ENCODE measurements around the gene TTC16.
A peak's percentile ranks its signal among the peaks of the same experiment; 100 is the strongest.
"Not testable (repeated sequence)": the region's sequence is repeated elsewhere in the genome, so short reads cannot be mapped to it uniquely, and the experiment has no call there.

Gene TTC16

DNA sequence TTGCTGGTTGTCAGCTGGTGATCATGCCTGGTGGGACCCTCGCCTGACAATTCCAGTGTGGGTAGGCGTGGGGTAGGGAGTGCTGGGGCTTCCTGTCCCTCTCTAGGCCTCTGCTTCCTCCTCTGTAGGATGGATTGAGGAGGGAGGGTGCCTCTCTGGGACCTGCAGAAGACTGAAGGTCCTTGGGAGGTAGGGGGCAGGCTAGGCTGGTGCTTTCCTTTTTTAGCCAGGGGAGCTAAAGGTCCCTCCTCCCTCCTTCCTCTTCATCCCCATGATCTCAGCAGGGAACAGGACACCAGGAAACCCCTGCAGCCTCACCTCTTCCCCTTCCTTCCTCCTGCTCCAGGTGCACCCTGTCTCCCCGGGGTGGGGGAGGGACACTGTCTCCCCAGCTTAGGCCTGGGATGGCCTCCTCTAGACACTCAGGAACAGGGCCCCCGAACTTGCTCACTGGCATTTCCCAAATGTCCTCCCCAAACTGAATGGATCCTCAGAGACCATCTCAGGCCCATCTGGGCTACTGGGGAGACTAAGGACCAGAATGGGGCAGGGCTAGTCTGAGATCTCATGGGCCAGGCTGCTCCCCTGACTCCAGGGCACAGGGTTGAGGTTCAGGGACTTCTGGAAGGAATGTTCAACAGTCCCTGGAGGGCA, 54.2 kb downstream of the TTC16 start:
- DNase-seq, result no peak

DNA sequence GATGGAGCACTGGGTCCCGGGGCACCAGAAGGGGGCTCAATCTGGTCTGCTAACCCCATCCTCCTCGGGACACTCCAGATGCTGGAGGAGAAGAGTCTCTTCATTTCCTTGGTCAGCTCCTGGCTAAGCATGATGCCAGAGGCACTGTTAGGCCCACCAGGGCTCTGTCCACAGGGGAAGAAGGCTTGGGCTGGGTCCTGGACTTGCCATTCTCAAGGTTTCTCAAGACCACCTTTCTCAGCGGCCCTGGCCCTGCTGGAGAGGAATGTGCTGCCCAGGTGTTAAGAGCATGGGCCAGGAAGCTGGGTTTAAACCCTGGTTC, 54.7 kb downstream of the TTC16 start:
- no peak for DNase-seq

DNA sequence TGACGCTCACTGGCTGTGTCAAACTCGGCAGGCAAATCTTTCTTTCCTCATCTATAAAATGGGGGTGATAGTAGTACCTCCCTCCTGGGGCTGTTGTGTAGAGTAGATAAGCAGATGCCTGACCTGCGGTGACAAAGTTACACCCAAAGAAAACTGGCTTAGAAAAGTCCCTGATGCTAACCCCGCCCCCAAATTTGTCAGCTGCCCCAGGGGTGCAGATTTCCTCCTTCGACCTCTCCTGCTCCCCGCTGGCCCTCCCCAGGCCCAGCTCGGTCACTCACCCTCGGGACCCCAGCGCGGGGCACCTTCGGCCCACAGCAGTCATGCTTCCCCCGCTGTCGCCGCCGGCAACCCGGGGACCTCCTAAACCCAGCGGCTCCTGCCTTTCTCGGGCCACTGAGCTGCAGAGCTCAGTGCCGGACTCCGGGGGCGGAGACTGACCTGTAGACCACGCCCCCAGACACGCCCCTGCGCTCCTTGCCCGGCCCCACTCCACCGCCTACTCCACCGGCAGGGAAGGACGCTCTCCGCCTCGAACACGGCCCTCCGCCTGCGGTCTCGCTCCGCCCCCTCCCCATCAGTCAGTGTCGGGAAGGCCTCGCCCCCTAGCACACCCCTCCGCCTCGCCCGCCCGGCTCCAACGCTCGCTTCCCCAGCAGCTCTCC, 55.2 kb downstream of the TTC16 start:
- DNase-seq, result peak; percentile 79 to 91

DNA sequence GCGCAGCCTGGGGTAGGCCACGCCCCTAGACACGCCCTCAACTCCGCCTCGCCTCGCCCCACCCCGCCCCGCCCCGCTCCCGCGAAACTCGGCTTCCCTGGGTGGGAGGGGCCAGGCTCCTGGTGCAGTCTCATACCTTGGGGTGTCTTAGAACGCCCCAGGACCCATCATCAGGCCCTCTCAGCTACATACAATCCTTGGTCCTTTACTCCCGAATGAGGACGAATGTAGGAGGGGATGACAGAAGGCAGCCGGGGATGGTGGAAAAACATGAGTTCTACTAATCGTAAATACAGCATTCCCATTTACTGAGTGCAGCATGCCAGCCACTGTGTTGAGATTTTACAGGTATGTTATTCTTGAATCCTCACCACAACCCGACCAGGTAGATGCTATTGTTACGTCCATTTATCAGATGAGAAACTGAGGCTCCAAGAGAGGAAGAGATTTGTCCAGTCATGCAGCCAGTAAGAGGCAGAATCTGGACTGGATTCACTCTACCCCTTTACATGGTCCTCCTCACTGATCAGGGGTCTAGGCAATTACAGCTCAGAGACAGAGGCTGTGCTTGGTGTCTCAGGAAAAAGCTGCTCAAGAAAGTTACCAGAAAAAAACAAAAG, 55.8 kb downstream of the TTC16 start:
- DNase-seq, result no peak

DNA sequence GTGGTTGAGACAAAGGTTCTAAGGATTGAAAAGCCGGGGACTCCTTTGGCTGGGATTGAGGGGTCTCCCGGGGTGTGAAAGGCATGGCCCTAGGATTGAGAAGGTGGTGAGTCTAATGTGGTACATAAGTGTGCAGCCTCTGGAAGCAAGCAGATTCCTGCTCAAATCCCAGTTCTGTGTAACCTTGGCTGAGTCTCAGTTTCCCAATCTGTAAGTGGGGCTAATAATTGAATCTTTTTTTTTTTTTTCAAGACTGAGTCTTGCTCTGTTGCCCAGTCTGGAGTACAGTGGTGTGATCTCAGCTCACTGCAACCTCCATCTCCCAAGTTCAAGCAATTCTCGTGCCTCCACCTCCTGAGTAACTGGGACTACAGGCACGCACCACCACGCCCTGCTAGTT, 56.7 kb downstream of the TTC16 start:
- no peak for DNase-seq

DNA sequence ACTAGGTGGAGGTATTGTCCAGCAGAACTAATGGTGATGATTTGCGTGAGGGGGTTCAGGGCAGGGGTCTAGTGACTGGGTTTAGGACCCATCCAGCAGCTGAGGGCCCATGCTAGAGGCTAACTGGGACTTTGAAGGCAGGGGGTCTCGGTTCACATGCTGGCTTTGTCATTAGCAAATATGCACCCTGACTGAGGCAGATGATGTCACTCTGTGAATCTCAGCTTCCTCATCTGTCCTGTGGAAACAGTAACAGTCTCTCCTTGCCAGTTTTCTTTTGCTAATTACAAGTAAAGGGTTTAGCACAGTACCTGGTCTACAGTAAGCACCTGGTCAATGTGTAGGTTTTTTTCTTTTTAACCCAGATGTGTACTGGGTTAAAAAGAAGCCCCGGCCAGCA, 57.4 kb downstream of the TTC16 start:
- DNase-seq, result no peak

DNA sequence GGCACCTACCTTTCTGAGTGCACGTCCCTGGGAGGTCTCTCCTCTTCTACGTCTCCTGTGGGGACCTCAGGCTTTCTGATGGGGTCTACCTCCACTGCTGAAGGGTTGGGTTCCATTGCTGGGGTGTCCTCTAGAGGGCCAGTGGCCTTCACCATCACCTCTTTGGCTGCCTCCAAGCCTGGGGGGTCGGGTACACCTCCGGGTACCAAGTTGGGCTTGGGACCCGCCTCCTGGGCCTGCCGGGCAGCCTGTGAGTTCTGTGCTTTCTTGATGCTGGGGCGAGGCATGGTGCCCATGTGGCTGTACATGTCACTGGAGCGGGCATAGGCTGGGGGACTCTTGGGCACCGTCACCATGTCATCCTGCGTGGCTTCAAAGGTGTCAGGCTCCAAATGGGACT, 58.1 kb downstream of the TTC16 start:
- DNase-seq, result no peak

DNA sequence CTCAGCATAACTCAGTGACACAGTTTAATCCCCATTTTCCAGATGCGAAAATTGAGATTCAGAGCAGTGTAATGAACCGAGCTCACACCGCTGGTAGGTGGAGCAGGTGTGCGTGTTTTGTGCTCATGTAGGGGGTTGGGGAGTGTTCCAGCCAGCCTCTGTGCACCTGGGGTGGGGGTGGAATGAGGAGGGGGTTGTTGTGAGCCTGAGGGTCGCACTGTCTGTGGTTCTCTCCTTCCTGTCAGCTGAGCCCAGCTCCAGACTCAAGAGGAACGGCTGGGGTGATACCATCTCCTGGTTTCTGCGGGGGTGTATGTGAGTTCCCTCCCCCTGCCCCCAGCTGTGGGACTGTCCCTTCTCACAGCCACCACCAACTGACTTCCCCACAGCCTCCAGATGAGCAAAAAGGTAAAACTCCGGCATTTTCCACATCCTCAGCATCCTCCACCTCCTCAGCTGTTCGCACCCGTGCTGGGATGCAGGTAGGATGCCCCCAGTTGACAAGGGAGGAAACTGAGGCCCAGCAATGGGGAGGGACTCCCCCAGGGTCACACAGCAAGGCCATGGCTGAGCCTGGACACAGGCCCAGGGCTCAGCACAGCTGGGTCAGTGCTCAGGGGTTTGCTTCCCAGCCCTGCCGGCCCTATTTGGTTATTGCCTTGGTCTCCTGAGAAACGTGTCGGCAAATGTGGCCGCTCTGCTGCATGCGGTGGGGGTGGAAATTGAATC, 60.5 kb downstream of the TTC16 start:
- no peak for DNase-seq

DNA sequence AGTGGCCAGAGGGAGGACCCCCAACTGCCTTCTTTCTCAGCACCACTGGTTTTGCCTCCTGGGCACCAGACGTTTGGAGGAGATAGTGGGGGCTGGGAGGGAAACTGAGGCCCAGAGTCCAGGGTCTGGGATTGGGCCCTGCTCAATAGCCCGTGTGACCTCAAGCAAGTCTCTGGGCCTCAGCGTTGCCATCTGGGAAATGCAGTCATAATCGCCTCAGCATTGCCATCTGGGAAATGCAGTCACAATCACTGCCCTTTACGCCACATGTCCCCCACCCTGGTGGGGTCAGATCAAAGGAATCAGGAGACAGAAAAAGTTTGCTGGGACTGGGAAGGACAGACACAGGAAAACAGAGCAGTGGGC, 61.0 kb downstream of the TTC16 start:
- no peak for DNase-seq

DNA sequence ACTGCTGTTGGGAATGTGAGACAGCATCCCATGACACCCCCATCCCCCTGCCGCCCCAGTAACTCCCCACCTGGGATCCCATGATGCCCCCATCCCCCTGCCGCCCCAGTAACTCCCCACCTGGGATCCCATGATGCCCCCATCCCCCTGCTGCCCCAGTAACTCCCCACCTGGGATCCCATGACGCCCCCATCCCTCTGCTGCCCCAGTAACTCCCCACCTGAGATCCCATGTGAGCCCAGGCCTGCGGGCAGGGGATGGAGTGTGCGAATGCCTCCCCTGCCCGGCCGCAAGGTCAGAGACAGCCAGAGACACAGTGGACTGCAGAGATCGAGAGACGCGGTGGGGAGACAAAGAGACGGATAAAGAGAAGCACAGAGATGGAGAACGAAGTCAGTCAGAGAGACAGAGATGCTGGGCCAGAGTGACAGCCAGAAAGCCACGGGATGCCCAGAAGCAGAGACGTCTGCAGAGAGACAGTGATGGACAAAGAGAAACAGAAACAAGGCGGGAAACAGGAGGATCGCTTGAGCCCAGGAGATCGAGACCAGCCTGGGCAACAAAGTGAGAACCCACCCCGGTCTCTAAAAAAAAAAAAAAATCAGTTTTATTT, 61.6 kb downstream of the TTC16 start:
- DNase-seq, result no peak

DNA sequence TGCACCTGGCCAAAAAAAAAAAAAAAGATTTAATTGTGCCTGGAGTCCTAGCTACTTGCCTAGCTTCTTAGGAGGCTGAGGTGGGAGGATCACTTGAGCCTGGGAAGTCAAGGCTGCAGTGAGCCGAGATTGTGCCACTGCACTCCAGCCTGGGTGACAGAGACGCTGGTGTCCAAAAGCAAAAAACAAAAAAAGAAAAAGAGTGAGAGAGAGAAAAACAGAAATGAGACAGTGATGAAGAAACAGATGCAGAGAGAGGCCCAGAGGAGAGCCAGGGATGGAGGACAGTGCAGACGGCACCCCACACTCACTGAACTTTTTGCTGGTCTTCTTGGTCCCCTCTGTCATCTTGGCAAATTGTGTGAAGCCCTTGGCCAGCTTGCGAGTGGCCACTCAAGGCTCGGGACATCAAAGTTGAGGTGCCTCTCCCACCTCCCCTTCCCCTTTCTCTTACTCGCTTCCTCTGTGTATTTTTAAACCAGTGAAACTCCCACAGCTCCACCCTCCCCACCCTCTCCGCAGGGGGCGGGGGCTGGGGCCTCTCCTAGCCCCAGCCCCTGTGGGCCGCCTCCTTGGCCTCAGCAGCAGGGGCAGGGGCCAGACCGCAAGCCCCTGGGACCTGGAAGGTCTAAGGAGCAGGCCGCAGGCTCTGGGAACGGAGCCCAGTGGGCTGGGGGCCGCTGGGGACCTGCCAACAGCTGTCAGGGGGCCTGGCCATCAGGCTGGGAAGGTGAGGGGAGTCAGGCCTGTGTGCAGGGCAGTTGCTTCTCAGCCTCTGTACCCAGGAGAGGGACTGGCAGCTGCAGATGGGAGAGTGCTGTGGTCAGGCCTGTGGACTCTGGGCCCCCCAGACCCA, 62.6 kb downstream of the TTC16 start, which contains the start of gene SH2D3C:
SH2D3C (minus strand) TSS at position 387 of the 856 bp plus-strand sequence; CDS start at position 348, 39 bp downstream.
- no peak for DNase-seq

DNA sequence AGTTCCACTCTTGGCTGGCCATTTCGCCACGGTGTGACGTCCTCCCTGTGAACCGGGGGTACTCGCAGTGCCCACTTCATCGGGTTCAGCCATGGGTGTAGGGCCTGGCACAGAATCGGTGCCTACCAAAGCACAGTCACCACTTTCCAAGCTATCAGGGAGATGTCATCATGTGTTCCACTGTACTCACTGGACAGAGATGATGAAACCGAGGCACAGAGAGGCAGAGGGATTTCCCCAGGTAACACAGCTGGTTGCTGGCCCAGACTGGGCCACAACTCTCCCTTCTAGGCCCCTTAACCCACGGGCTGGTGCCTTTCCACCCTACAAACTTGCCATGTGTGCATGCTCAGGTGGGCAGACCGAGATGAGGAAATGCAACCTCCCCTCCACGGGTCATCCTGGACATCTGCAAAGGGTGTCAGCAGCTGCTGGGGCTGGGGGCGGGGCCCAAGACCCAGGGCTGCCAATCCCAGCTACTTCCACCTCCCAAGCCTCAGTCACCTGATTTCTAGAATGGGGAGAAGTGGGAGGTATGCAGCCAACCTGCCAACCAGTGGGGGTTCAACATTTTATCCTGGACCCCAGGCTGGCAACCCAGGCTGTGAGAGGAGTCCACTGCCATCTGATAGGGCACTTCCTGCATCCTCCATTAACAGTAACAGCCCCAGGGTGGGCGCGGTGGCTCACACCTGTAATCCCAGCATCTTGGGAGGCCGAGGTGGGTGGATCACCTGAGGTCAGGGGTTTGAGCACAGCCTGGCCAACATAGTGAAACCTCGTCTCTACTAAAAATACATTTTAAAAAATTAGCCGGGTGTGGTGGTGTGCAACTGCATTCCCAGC, 63.5 kb downstream of the TTC16 start:
- no peak for DNase-seq

DNA sequence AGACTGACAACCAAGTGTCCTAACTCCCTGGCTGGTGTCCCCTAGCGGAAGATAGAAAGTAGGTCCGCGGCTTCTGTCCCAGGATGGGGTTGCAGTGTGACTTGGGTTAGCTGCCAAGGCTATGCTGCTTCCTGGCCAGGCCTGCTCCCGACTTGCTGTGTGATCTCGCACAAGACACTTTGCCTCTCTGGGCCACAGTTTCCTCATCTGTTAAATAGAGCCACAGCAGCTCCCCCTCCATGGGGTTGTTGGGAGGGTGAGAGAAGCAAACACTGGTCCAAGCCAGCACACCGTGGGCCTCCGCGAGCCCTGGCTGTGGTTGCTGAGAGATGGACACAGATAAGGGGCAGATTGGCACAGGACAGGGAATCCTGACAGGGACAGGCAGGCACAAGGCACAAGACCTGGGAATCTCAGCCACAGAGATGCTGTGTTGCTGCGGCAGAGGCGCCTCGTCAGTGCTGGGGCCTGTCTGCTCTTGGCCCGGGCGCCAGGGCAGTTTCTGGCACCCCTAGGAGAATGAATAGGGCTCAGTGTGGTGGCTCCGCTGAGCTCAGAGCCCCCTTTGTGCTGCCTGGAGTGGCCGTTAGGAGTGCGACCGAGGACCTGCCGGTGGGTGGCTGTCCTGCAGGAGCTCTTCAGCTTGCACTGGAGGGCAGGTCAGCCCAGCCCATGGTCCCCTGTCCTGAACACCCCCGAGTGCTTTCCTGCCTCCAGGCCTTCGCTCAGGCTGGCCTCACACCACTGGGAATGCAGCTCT, 64.4 kb downstream of the TTC16 start:
- DNase-seq, result no peak

DNA sequence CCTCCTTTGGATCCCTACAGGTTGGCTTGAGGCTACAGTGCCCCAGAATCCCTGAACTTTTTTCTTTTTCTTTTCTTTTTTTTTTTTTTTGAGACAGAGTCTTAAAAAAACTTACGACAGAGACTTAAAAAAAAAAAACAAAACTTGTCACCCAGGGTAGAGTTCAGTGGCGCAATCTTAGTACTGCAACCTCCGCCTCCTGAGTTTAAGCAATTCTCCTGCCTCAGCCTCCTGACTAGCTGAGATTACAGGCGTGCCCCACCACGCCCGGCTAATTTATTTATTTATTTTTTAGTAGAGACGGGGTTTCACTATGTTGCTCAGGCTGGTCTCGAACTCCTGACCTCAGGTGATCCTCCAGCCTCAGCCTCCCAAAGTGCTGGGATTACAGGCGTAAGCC, 65.0 kb downstream of the TTC16 start:
- not testable (repeated sequence) for DNase-seq
